HepG2 (cell line): ENCODE results near the gene ERC1. TPM values are rescaled to one million over a fixed set of nuclear protein-coding genes. Genes with fewer than 3 reads are reported as not detected.

Source experiments
- ASH2L ChIP-seq: fragments of 300-600, 200-600 bp; sonication (generic); IDR thresholded peaks from 2 replicates; pipeline ENCODE4 v1.7.0; 2017; ENCODE audit warnings: low read depth, mild to moderate bottlenecking, moderate library complexity, mixed read lengths, low read length; ENCODE audit not compliant: insufficient read length
- CC2D1A ChIP-seq: sonication (generic); formaldehyde crosslinking; IDR thresholded peaks from 2 replicates; pipeline ENCODE4 v1.8.1; 2023; ENCODE audit warnings: mild to moderate bottlenecking, missing genetic modification reagents
- CENPT ChIP-seq: sonication (generic); formaldehyde crosslinking; IDR thresholded peaks from 2 replicates; pipeline ENCODE4 v1.8.0; 2022; ENCODE audit warnings: low read depth, mild to moderate bottlenecking, moderate library complexity, missing genetic modification reagents
- HIVEP1 ChIP-seq: sonication (generic); formaldehyde crosslinking; IDR thresholded peaks from 2 replicates; pipeline ENCODE4 v1.4.0; 2020; ENCODE audit warnings: mild to moderate bottlenecking, missing genetic modification reagents
- HOMEZ ChIP-seq: IDR thresholded peaks from 2 replicates; pipeline ENCODE4 v1.6.1; 2016; ENCODE audit warnings: low read depth
- MED8 ChIP-seq: sonication (generic); formaldehyde crosslinking; IDR thresholded peaks from 2 replicates; pipeline ENCODE4 v1.8.1; 2023; ENCODE audit warnings: mild to moderate bottlenecking, missing genetic modification reagents; ENCODE audit not compliant: insufficient replicate concordance
- POGZ ChIP-seq: sonication (generic); formaldehyde crosslinking; IDR thresholded peaks from 2 replicates; pipeline ENCODE4 v1.4.0; 2020; ENCODE audit warnings: mild to moderate bottlenecking, missing genetic modification reagents
- RARG ChIP-seq: sonication (generic); formaldehyde crosslinking; IDR thresholded peaks from 2 replicates; pipeline ENCODE4 v1.4.0; 2020; ENCODE audit warnings: low read depth, mild to moderate bottlenecking, missing genetic modification reagents
- RFXANK ChIP-seq: IDR thresholded peaks from 2 replicates; pipeline ENCODE4 v1.6.1; 2016
- TCF7 ChIP-seq: sonication (generic); IDR thresholded peaks from 2 replicates; pipeline ENCODE4 v1.6.1; 2016; ENCODE audit warnings: antibody characterized with exemption, low read depth
- ZBTB42 ChIP-seq: sonication (generic); formaldehyde crosslinking; IDR thresholded peaks from 2 replicates; pipeline ENCODE4 v1.5.0; 2020; ENCODE audit warnings: mild to moderate bottlenecking, missing genetic modification reagents
- ZNF12 ChIP-seq: sonication (generic); formaldehyde crosslinking; IDR thresholded peaks from 2 replicates; pipeline ENCODE4 v1.5.0; 2020; ENCODE audit warnings: missing genetic modification reagents
- ZNF253 ChIP-seq: sonication (generic); formaldehyde crosslinking; IDR thresholded peaks from 2 replicates; pipeline ENCODE4 v1.8.0; 2022; ENCODE audit warnings: mild to moderate bottlenecking, missing genetic modification reagents, borderline replicate concordance
- ZNF33B ChIP-seq: sonication (generic); formaldehyde crosslinking; IDR thresholded peaks from 2 replicates; pipeline ENCODE4 v1.5.1; 2020; ENCODE audit warnings: mild to moderate bottlenecking, missing genetic modification reagents
- ZNF574 ChIP-seq: sonication (generic); formaldehyde crosslinking; IDR thresholded peaks from 2 replicates; pipeline ENCODE4 v1.4.0; 2020; ENCODE audit warnings: missing genetic modification reagents
- ZNF761 ChIP-seq: sonication (generic); formaldehyde crosslinking; conservative IDR thresholded peaks from 2 replicates; pipeline ENCODE4 v1.4.0; 2020; ENCODE audit warnings: mild to moderate bottlenecking, missing genetic modification reagents
- ZNF83 ChIP-seq: sonication (generic); formaldehyde crosslinking; IDR thresholded peaks from 2 replicates; pipeline ENCODE4 v1.4.0; 2020; ENCODE audit warnings: missing genetic modification reagents, mild to moderate bottlenecking, borderline replicate concordance
- ZNF850 ChIP-seq: sonication (generic); formaldehyde crosslinking; conservative IDR thresholded peaks from 2 replicates; pipeline ENCODE4 v1.9.0; 2021; ENCODE audit warnings: mild to moderate bottlenecking, missing genetic modification reagents
- ZSCAN9 ChIP-seq: IDR thresholded peaks from 2 replicates; pipeline ENCODE4 v1.6.1; 2016; ENCODE audit warnings: borderline replicate concordance
- polyA plus RNA-seq, 8 experiments: library from polyadenylated mRNA; depleted of rRNA in 3 of 8; stranded (reverse) in 7 of 8; unstranded in 1 of 8; fragments of >200 nt; fragmentation: Illumina TruSeq in 4 of 8; extraction: Trizol in 4 of 8; gene quantifications; 2 replicates each; pipeline versions ENCODE4 v1.2.1 to v1.2.3, GENCODE V29; 2011 to 2016; ENCODE audit warnings: low read depth in 4 of 8, missing spikeins in 1 of 8, mixed read lengths in 1 of 8; ENCODE audit not compliant: insufficient read depth in 1 of 8
- total RNA-seq, 5 experiments: library from RNA; depleted of rRNA; stranded (reverse); fragments of >200 nt; fragmentation: Illumina TruSeq; extraction: Trizol; gene quantifications; 2 replicates each; pipeline ENCODE4 v1.2.3, GENCODE V29; 2016; ENCODE audit warnings: low read depth in 1 of 5
- TF ChIP-seq, protein P1 (sequence below): sonication (generic); formaldehyde crosslinking; IDR thresholded peaks from 2 replicates; pipeline ENCODE4 v1.5.0; 2020; ENCODE audit warnings: mild to moderate bottlenecking, missing genetic modification reagents
- TF ChIP-seq, protein P2 (sequence below): sonication (generic); formaldehyde crosslinking; conservative IDR thresholded peaks from 2 replicates; pipeline ENCODE4 v1.8.0; 2022; ENCODE audit warnings: mild to moderate bottlenecking, moderate library complexity, missing genetic modification reagents

Gene ERC1
- total and polyA plus RNA-seq, 2 of the 13 experiments (the other 11 are each of a cell fraction or from before 2014, with no cell fraction given), result 6.1 to 12.4 TPM

- TF ChIP-seq ZNF850 (CRISPR knock-in tag) (peak; percentile 30; the same call in 1 of the 2 replicates), ZNF253 (0 out of 2 replicates have a peak, but pooled peaks have one; percentile 68), ZNF574 (CRISPR knock-in tag) (peak; percentile 89), ZBTB42 (CRISPR knock-in tag) (0 out of 2 replicates have a peak, but pooled peaks have one; percentile 46), ZNF761 (CRISPR knock-in tag) (peak; percentile 83; the same call in 1 of the 2 replicates), ZNF12 (peak; percentile 37; the same call in 1 of the 2 replicates), HOMEZ (CRISPR knock-in tag) (peak; percentile 87), CC2D1A (no peak), ZSCAN9 (CRISPR knock-in tag) (peak; percentile 70; the same call in 1 of the 2 replicates), RFXANK (CRISPR knock-in tag) (no peak; the same call in 1 of the 2 replicates), CENPT (CRISPR knock-in tag) (no peak), TCF7 (peak; percentile 15; the same call in 1 of the 2 replicates), ZNF83 (0 out of 2 replicates have a peak, but pooled peaks have one; percentile 34), MED8 (CRISPR knock-in tag) (peak; percentile 76), RARG (CRISPR knock-in tag) (peak; percentile 60; the same call in 1 of the 2 replicates), ASH2L (peak; percentile 86), ZNF33B (CRISPR knock-in tag) (no peak; the same call in 1 of the 2 replicates), POGZ (CRISPR knock-in tag) (peak; percentile 74; the same call in 1 of the 2 replicates), HIVEP1 (CRISPR knock-in tag) (peak; percentile 93)
- TF ChIP-seq, protein P1, sequence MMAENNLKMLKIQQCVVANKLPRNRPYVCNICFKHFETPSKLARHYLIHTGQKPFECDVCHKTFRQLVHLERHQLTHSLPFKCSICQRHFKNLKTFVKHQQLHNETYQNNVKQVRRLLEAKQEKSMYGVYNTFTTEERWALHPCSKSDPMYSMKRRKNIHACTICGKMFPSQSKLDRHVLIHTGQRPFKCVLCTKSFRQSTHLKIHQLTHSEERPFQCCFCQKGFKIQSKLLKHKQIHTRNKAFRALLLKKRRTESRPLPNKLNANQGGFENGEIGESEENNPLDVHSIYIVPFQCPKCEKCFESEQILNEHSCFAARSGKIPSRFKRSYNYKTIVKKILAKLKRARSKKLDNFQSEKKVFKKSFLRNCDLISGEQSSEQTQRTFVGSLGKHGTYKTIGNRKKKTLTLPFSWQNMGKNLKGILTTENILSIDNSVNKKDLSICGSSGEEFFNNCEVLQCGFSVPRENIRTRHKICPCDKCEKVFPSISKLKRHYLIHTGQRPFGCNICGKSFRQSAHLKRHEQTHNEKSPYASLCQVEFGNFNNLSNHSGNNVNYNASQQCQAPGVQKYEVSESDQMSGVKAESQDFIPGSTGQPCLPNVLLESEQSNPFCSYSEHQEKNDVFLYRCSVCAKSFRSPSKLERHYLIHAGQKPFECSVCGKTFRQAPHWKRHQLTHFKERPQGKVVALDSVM (CRISPR knock-in tag), result peak; percentile 61
- TF ChIP-seq, protein P2, sequence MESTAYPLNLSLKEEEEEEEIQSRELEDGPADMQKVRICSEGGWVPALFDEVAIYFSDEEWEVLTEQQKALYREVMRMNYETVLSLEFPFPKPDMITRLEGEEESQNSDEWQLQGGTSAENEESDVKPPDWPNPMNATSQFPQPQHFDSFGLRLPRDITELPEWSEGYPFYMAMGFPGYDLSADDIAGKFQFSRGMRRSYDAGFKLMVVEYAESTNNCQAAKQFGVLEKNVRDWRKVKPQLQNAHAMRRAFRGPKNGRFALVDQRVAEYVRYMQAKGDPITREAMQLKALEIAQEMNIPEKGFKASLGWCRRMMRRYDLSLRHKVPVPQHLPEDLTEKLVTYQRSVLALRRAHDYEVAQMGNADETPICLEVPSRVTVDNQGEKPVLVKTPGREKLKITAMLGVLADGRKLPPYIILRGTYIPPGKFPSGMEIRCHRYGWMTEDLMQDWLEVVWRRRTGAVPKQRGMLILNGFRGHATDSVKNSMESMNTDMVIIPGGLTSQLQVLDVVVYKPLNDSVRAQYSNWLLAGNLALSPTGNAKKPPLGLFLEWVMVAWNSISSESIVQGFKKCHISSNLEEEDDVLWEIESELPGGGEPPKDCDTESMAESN (CRISPR knock-in tag), result peak; percentile 77; the same call in 1 of the 2 replicates
These were observed 41.4 kb upstream of the ERC1 start, which contains the start of gene RAD52 (continued) for GRCh38 chr12:949453-950191.
